Amygdala (tissue), 56 donors: ENCODE measurements around the gene ARNT2.
A peak's percentile ranks its signal among the peaks of the same experiment; 100 is the strongest.

Experiments
- DNase-seq, 56 donors: peaks; one replicate each; lab custom pipeline; 2025; lab: John Stamatoyannopoulos, UW

Gene ARNT2

GRCh38 chr15:80485370-80486164, 81.4 kb downstream of the ARNT2 start:
- DNase-seq = no peak

- no peak for DNase-seq
Measured at GRCh38 chr15:80487839-80488390, 83.7 kb downstream of the ARNT2 start.

- DNase-seq = no peak
Measured at GRCh38 chr15:80489030-80489594, 84.9 kb downstream of the ARNT2 start.

GRCh38 chr15:80490431-80490990, 86.3 kb downstream of the ARNT2 start:
- no peak for DNase-seq

GRCh38 chr15:80491163-80491847, 87.1 kb downstream of the ARNT2 start:
- DNase-seq = no peak

- no peak for DNase-seq
Measured at GRCh38 chr15:80492409-80492808, 88.2 kb downstream of the ARNT2 start.

- no peak for DNase-seq
Measured at GRCh38 chr15:80492874-80493273, 88.7 kb downstream of the ARNT2 start.

GRCh38 chr15:80494351-80494751, 90.2 kb downstream of the ARNT2 start:
- DNase-seq = no peak

GRCh38 chr15:80494756-80495155, 90.6 kb downstream of the ARNT2 start:
- DNase-seq = no peak

- DNase-seq = no peak
Measured at GRCh38 chr15:80495401-80495942, 91.3 kb downstream of the ARNT2 start.

GRCh38 chr15:80496096-80496495, 91.9 kb downstream of the ARNT2 start:
- DNase-seq = no peak

GRCh38 chr15:80497221-80497620, 93.0 kb downstream of the ARNT2 start:
- DNase-seq = peak in 1 of 56 donors; percentile 13

- DNase-seq = no peak
Measured at GRCh38 chr15:80498652-80499051, 94.5 kb downstream of the ARNT2 start.

GRCh38 chr15:80500021-80500420, 95.8 kb downstream of the ARNT2 start:
- no peak for DNase-seq

GRCh38 chr15:80501476-80501875, 97.3 kb downstream of the ARNT2 start:
- DNase-seq = no peak

GRCh38 chr15:80502782-80503181, 98.6 kb downstream of the ARNT2 start:
- DNase-seq = no peak

- no peak for DNase-seq
Measured at GRCh38 chr15:80503319-80503952, 99.3 kb downstream of the ARNT2 start.

GRCh38 chr15:80504931-80505330, 100.7 kb downstream of the ARNT2 start:
- DNase-seq = no peak

GRCh38 chr15:80506286-80506893, 102.2 kb downstream of the ARNT2 start:
- DNase-seq = no peak

GRCh38 chr15:80507131-80507530, 102.9 kb downstream of the ARNT2 start:
- no peak for DNase-seq
